GM18517 (cell line): Measurements from ENCODE around the gene EDRF1.

Experiments used
- ATAC-seq: cut with Tn5 transposase; IDR thresholded peaks from one replicate; pipeline ENCODE4 v1.9.1; 2021; ENCODE audit warnings: mild to moderate bottlenecking, moderate library complexity; ENCODE audit not compliant: unreplicated experiment

The EDRF1 gene

GRCh38 chr10:125785791-125786190, 66.3 kb downstream of the EDRF1 start:
- ATAC-seq, result no peak

- no peak for ATAC-seq
Observed at GRCh38 chr10:125788156-125789034, 68.9 kb downstream of the EDRF1 start.

GRCh38 chr10:125792342-125793300, 73.1 kb downstream of the EDRF1 start:
- ATAC-seq, result no peak

- no peak for ATAC-seq
Observed at GRCh38 chr10:125795128-125795527, 75.6 kb downstream of the EDRF1 start.

GRCh38 chr10:125795637-125796190, 76.2 kb downstream of the EDRF1 start:
- ATAC-seq, result no peak

GRCh38 chr10:125797424-125797823, 77.9 kb downstream of the EDRF1 start:
- no peak for ATAC-seq

GRCh38 chr10:125797994-125798662, 78.6 kb downstream of the EDRF1 start:
- ATAC-seq, result no peak

GRCh38 chr10:125799451-125800182, 80.1 kb downstream of the EDRF1 start:
- no peak for ATAC-seq

- ATAC-seq, result no peak
Observed at GRCh38 chr10:125801574-125801973, 82.1 kb downstream of the EDRF1 start.

- no peak for ATAC-seq
Observed at GRCh38 chr10:125802131-125802530, 82.6 kb downstream of the EDRF1 start.

- ATAC-seq, result no peak
Observed at GRCh38 chr10:125802739-125803138, 83.2 kb downstream of the EDRF1 start.

- no peak for ATAC-seq
Observed at GRCh38 chr10:125808047-125808446, 88.5 kb downstream of the EDRF1 start.

- ATAC-seq, result no peak
Observed at GRCh38 chr10:125811251-125811650, 91.7 kb downstream of the EDRF1 start.

- no peak for ATAC-seq
Observed at GRCh38 chr10:125812128-125812750, 92.7 kb downstream of the EDRF1 start.
